Cardiac muscle cell (in vitro differentiated cells and primary cell): Measurements from ENCODE around the gene CNBP. TPM values are rescaled to one million over a fixed set of nuclear protein-coding genes. Genes with fewer than 3 reads are reported as not detected.
A peak's percentile ranks its signal among the peaks of the same experiment; 100 is the strongest.
"Not testable (repeated sequence)": the region's sequence is repeated elsewhere in the genome, so short reads cannot be mapped to it uniquely, and the experiment has no call there.

Experiments
- DNase-seq, 2 donors: peaks; one replicate each; pipeline versions ENCODE4 v3.0.0 to v3.0.0-alpha.2; 2010 to 2017; ENCODE audit warnings: low read depth in 1 of 2, low spot score in 1 of 2
- H3K27ac ChIP-seq: fragments of 200-600 bp; sonication (generic); 2 replicates; pipeline ENCODE4 v1.5.1; 2016
- H3K27me3 ChIP-seq: fragments of 200-600 bp; sonication (generic); 2 replicates; pipeline ENCODE4 v1.6.0; 2016; ENCODE audit warnings: control low read depth
- H3K36me3 ChIP-seq: fragments of 200-600 bp; sonication (generic); 2 replicates; pipeline ENCODE4 v1.5.1; 2016; ENCODE audit warnings: control low read depth
- H3K4me1 ChIP-seq: fragments of 200-600 bp; sonication (generic); 2 replicates; pipeline ENCODE4 v1.8.1; 2017; ENCODE audit warnings: low read depth, mild to moderate bottlenecking, mixed run types
- H3K4me3 ChIP-seq: fragments of 200-600 bp; sonication (generic); 2 replicates; pipeline ENCODE4 v1.5.1; 2016; ENCODE audit warnings: mild to moderate bottlenecking
- H3K9me3 ChIP-seq: fragments of 200-600 bp; sonication (generic); 2 replicates; pipeline ENCODE4 v1.5.1; 2017; ENCODE audit warnings: low read depth, mild to moderate bottlenecking, control low read depth
- CTCF ChIP-seq: IDR thresholded peaks from 2 replicates; pipeline ENCODE4 v1.5.1; 2012; ENCODE audit warnings: low read depth, mild to moderate bottlenecking, low read length
- polyA plus RNA-seq: library from polyadenylated mRNA; unstranded; fragments of >200 nt; fragmentation: Nextera tagmentation; extraction: Ambion mirVana; gene quantifications from 2 replicates; pipeline ENCODE4 v1.2.1, GENCODE V29; 2016
- total RNA-seq: library from RNA; depleted of rRNA; stranded (reverse); fragments of >200 nt; gene quantifications from 2 replicates; pipeline ENCODE4 v1.2.3, GENCODE V29; 2016

Gene CNBP
- total and polyA plus RNA-seq, 2 experiments from 2014 or later: 377 to 448 TPM

GRCh38 chr3:129161860-129162271 lies 21.8 kb downstream of the CNBP start:
- no peaks in the 10 kb centered on the region for H3K9me3 ChIP-seq
- peaks cover 7% of the 10 kb centered on the region for H3K4me1 ChIP-seq
- no peaks in the 10 kb centered on the region for H3K27me3 ChIP-seq
- H3K36me3 ChIP-seq: peaks cover 11% of the 10 kb centered on the region
- DNase-seq: peak in 1 of 2 donors; percentile 21
- TF ChIP-seq CTCF: no peak
- peak overlapping the region; percentile 98 for H3K27ac ChIP-seq
- H3K4me3 ChIP-seq: peak overlapping the region; percentile 76

- TF ChIP-seq CTCF: peak; percentile 89
- peak within 1 kb of the TSS; percentile 76 for H3K4me3 ChIP-seq
- no peaks in the 10 kb centered on the region for H3K9me3 ChIP-seq
Observed at GRCh38 chr3:129160891-129161859, 22.5 kb downstream of the CNBP start, which contains the start of gene ISY1. TSS of gene ISY1 (minus strand) at chr3:129161063. CDS start at chr3:129160975, 88 bp downstream.

GRCh38 chr3:129144786-129145185 lies 38.9 kb downstream of the CNBP start:
- DNase-seq: no peak
- peaks cover 31% of the 10 kb centered on the region for H3K36me3 ChIP-seq
- no peaks in the 10 kb centered on the region for H3K9me3 ChIP-seq
- H3K27me3 ChIP-seq: no peaks in the 10 kb centered on the region
- H3K27ac ChIP-seq: no peak overlapping the region
- no peak for TF ChIP-seq CTCF
- no peak overlapping the region for H3K4me3 ChIP-seq
- no peaks in the 10 kb centered on the region for H3K4me1 ChIP-seq

More at GRCh38 chr3:129160891-129161859, 22.5 kb downstream of the CNBP start, which contains the start of gene ISY1:
- Histone ChIP-seq H3K4me1 (peaks cover 7% of the 10 kb centered on the region), H3K27me3 (no peaks in the 10 kb centered on the region), H3K36me3 (peaks cover 16% of the 10 kb centered on the region), H3K27ac (peak within 1 kb of the TSS; percentile 98)
- peak; percentile 94 to 98 for DNase-seq

- H3K9me3 ChIP-seq, H3K27me3 ChIP-seq, H3K27ac ChIP-seq, DNase-seq, H3K4me3 ChIP-seq, H3K4me1 ChIP-seq: not testable (repeated sequence)
- H3K36me3 ChIP-seq: peaks cover 33% of the 10 kb centered on the region
Observed at GRCh38 chr3:129141011-129141410, 42.7 kb downstream of the CNBP start.

GRCh38 chr3:129139911-129140310 lies 43.8 kb downstream of the CNBP start:
- H3K9me3 ChIP-seq: no peaks in the 10 kb centered on the region
- H3K4me1 ChIP-seq: no peaks in the 10 kb centered on the region
- H3K4me3 ChIP-seq: no peak overlapping the region
- peaks cover 28% of the 10 kb centered on the region for H3K36me3 ChIP-seq
- no peak overlapping the region for H3K27ac ChIP-seq
- H3K27me3 ChIP-seq: no peaks in the 10 kb centered on the region
- DNase-seq: no peak
- no peak for TF ChIP-seq CTCF

GRCh38 chr3:129136275-129136674 lies 47.4 kb downstream of the CNBP start:
- not testable (repeated sequence) for DNase-seq, H3K4me3 ChIP-seq, H3K9me3 ChIP-seq, H3K4me1 ChIP-seq, H3K27me3 ChIP-seq, H3K27ac ChIP-seq
- peaks cover 37% of the 10 kb centered on the region for H3K36me3 ChIP-seq
